Body of pancreas (tissue), 4 donors: ENCODE measurements around the gene LINC00632.

Experiments
- POLR2A ChIP-seq, 3 donors: fragments of 450-650 bp; IDR thresholded peaks; one replicate each; pipeline ENCODE4 v1.6.1; 2016; ENCODE audit warnings: antibody characterized with exemption in 3 of 3, mild to moderate bottlenecking in 2 of 3
- TF ChIP-seq, protein P1 (sequence below), 7 experiments: fragments of 450-650 bp in 4 of 7; fragments of 200-600 bp in 3 of 7; sonication (generic) in 3 of 7; IDR thresholded peaks; one replicate each; pipeline ENCODE4 v1.5.1; 2016 to 2019; ENCODE audit warnings: antibody characterized with exemption in 7 of 7

DNA sequence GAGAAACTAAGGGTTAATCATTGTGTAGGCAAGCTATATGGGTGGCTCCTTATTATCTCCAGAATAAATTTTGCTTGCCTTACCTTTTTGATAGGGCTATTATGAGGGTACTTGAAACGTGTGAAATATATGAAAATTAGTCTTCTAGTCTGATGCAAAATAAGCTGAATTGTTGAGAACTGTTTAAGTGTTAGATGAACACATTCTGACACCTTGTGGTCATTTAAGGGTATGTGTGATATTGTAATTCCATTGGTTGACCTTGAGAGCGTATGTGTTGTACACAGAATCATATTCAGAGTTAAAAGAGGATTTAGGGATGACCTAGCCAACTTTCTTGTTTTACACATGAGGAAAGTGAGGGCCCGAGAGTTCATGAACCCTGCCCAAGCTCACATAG is 44.6 kb upstream of the LINC00632 start:
- TF ChIP-seq, protein P1, sequence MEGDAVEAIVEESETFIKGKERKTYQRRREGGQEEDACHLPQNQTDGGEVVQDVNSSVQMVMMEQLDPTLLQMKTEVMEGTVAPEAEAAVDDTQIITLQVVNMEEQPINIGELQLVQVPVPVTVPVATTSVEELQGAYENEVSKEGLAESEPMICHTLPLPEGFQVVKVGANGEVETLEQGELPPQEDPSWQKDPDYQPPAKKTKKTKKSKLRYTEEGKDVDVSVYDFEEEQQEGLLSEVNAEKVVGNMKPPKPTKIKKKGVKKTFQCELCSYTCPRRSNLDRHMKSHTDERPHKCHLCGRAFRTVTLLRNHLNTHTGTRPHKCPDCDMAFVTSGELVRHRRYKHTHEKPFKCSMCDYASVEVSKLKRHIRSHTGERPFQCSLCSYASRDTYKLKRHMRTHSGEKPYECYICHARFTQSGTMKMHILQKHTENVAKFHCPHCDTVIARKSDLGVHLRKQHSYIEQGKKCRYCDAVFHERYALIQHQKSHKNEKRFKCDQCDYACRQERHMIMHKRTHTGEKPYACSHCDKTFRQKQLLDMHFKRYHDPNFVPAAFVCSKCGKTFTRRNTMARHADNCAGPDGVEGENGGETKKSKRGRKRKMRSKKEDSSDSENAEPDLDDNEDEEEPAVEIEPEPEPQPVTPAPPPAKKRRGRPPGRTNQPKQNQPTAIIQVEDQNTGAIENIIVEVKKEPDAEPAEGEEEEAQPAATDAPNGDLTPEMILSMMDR (IDR thresholded peaks at IDR 0.05), result peak in 6 of 7 experiments; percentile 16 to 66 (median 50)
- TF ChIP-seq POLR2A (IDR thresholded peaks at IDR 0.05), result no peak
